NT2/D1 (cell line): ENCODE measurements around the gene RCN2.

Experiments
- SUZ12 ChIP-seq: IDR thresholded peaks from 2 replicates; pipeline ENCODE4 v1.6.1; 2011; ENCODE audit not compliant: insufficient read length, insufficient read depth; ENCODE audit errors: extremely low read depth
- YY1 ChIP-seq: IDR thresholded peaks from 2 replicates; pipeline ENCODE4 v1.6.1; 2011; ENCODE audit not compliant: insufficient read length, insufficient read depth

GRCh38 chr15:76954744-76955143 is 23.2 kb downstream of the RCN2 start:
- TF ChIP-seq SUZ12 (no peak), YY1 (no peak)
